NB4 (cell line): ENCODE results near the gene EDAR.

Source experiments
- DNase-seq: peaks from one replicate; pipeline ENCODE4 v3.0.0; 2010; ENCODE audit warnings: low read depth
- H3K4me3 ChIP-seq: one replicate; pipeline ENCODE4 v1.5.1; 2011; ENCODE audit warnings: mild to moderate bottlenecking, low read depth, low read length, moderate library complexity
- CTCF ChIP-seq: IDR thresholded peaks from one replicate; pipeline ENCODE4 v1.5.1; 2012; ENCODE audit warnings: low read depth, low read length
- MYC ChIP-seq: IDR thresholded peaks from 2 replicates; pipeline ENCODE4 v1.6.1; 2011; ENCODE audit warnings: low read depth, low read length
- POLR2A ChIP-seq: IDR thresholded peaks from 2 replicates; pipeline ENCODE4 v1.6.1; 2011; ENCODE audit warnings: mild to moderate bottlenecking; ENCODE audit not compliant: insufficient read length; ENCODE audit errors: extremely low read depth
- TF ChIP-seq, protein P1 (sequence below): IDR thresholded peaks from 2 replicates; pipeline ENCODE4 v1.6.1; 2011; ENCODE audit warnings: low read depth, low read length

The EDAR gene

GRCh38 chr2:108982259-108982679, 6.8 kb downstream of the EDAR start:
- TF ChIP-seq POLR2A (no peak), MYC (no peak), CTCF (no peak)
- TF ChIP-seq, protein P1, sequence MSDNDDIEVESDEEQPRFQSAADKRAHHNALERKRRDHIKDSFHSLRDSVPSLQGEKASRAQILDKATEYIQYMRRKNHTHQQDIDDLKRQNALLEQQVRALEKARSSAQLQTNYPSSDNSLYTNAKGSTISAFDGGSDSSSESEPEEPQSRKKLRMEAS, result no peak
- H3K4me3 ChIP-seq, result no peak overlapping the region
- no peak for DNase-seq

GRCh38 chr2:108981846-108982245, 7.2 kb downstream of the EDAR start:
- DNase-seq, result no peak
- TF ChIP-seq POLR2A (no peak), CTCF (no peak), MYC (no peak)
- TF ChIP-seq, protein P1, result no peak
- H3K4me3 ChIP-seq, result no peak overlapping the region

GRCh38 chr2:108980076-108980475, 8.9 kb downstream of the EDAR start:
- TF ChIP-seq, protein P1, result no peak
- TF ChIP-seq MYC (no peak), CTCF (no peak), POLR2A (no peak)
- no peak overlapping the region for H3K4me3 ChIP-seq
- no peak for DNase-seq

DNA sequence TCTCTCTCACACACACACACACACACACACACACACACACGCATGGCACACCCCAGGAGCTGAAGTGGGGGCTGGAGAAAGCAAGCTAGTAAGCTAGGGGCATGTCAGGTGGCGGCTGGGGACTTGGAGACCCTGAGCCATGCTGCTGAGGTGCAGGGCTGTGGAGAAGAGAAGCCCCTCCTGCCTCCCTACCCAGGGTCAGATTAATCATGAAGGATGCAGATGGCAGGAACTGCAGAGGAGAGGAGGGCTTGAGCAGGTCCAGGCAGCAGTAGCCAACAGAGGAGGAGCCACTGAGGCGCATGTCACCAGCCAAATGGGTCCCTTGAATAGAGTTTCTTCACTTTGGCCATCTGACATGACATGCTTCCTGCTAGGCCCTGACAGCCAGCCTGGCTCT, 9.6 kb downstream of the EDAR start:
- no peak for TF ChIP-seq MYC
- TF ChIP-seq CTCF, result no peak
- TF ChIP-seq, protein P1, result no peak
- TF ChIP-seq POLR2A, result no peak
- H3K4me3 ChIP-seq, result no peak overlapping the region
- no peak for DNase-seq

DNA sequence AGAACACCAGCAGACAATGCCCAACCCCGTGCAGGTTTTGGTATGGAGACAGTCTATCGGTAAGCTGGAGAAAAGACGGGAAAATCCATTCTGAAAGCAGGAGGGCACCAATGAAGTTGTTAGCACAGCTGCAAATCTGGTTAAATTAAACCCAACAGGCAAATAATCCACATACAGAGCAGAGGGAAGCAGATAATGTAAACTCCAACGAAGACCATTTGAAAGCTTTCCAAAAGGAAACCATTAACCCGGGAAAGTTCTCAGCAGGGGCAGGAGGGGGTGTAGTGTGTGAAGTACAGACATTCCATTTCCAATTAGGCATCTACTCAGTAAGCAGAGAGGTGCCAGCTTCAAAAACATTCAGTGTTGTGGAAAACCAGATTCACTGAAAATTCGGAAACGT, 10.3 kb downstream of the EDAR start:
- TF ChIP-seq MYC (no peak), CTCF (no peak), POLR2A (no peak)
- TF ChIP-seq, protein P1, result no peak
- no peak overlapping the region for H3K4me3 ChIP-seq
- no peak for DNase-seq
